ENCODE measurements around the gene LYPD1. TPM values are rescaled to one million over a fixed set of nuclear protein-coding genes. Genes with fewer than 3 reads are reported as not detected.

LYPD1 gene
- total and polyA plus RNA-seq, 2 of the 4 experiments (the other 2 are of a cell fraction): 66.1 to 87.6 TPM

- H3K27ac ChIP-seq (ENCODE audit: insufficient read depth, low read length): no peak overlapping the region
- CTCF ChIA-PET: no interaction called here
These were observed 13.6 kb downstream of the LYPD1 start for GRCh38 chr2:132656266-132656975.

More at GRCh38 chr2:132656266-132656975, 13.6 kb downstream of the LYPD1 start:
- no CpG with 5 or more reads among the region's 7 CpGs for WGBS, 2 experiments (ENCODE audit: extremely low coverage in 2 of 2, insufficient read length in 1 of 2)
- Histone ChIP-seq H3K27me3 (ENCODE audit: control insufficient read depth, insufficient read depth, low read length) (no peaks in the 10 kb centered on the region), H4K8ac (ENCODE audit: low read depth in 2 of 2, low read length in 2 of 2) (0 out of 4 replicates have a peak overlapping the region, but pooled peaks of 1 of the 2 experiments have one; percentile 27), H3K9me1 (ENCODE audit: insufficient read depth, low read length) (peaks cover 29% of the 10 kb centered on the region), H2BK120ac (ENCODE audit: low read depth, low read length) (peak overlapping the region; percentile 32), H2BK20ac (ENCODE audit: low read depth, low read length) (no peak overlapping the region), H3K9me3 (ENCODE audit: control insufficient read depth, insufficient read depth, low read length) (no peaks in the 10 kb centered on the region), H4K20me1 (ENCODE audit: insufficient read depth, low read length) (no peaks in the 10 kb centered on the region), H4K91ac (ENCODE audit: insufficient read depth, low read depth, low read length) (peak overlapping the region; percentile 14; the same call in 1 of the 2 replicates), H3K14ac (replicated peaks; ENCODE audit: low read depth, low read length) (0 out of 2 replicates have a peak overlapping the region, but pooled peaks have one; percentile 7), H3K36me3 (ENCODE audit: control insufficient read depth, insufficient read depth, low read length) (peaks cover 13% of the 10 kb centered on the region; the same call in 1 of the 2 replicates), H3K4me3 (ENCODE audit: insufficient read depth, low read depth, low read length) (no peak overlapping the region; the same call in 1 of the 2 replicates), H2BK15ac (ENCODE audit: low read depth, low read length) (peak overlapping the region; percentile 31; the same call in 1 of the 3 replicates), H2AFZ (replicated peaks; ENCODE audit: low read length, poor library complexity) (no peak overlapping the region), H3K79me1 (ENCODE audit: low read depth in 1 of 2, low read length in 2 of 2) (peaks cover 17 to 84% of the 10 kb centered on the region in 2 experiments), H2AK5ac (ENCODE audit: low read depth, low read length) (no peak overlapping the region), H3K4me2 (ENCODE audit: low read depth, low read length) (peak overlapping the region; percentile 83), H3K9ac (ENCODE audit: low read depth, low read length) (peak overlapping the region; percentile 30; the same call in 1 of the 2 replicates), H2AK9ac (replicated peaks; ENCODE audit: low read depth, low read length, poor library complexity) (no peak overlapping the region), H3K18ac (ENCODE audit: low read depth, low read length) (peak overlapping the region; percentile 35; the same call in 1 of the 2 replicates), H3K4me1 (ENCODE audit: control insufficient read depth, insufficient read depth, low read length) (peaks cover 20% of the 10 kb centered on the region), H3K23ac (ENCODE audit: low read depth, low read length) (peak overlapping the region; percentile 62; the same call in 1 of the 2 replicates), H4K5ac (ENCODE audit: low read depth, low read length) (peak overlapping the region; percentile 54; the same call in 1 of the 2 replicates), H3K4ac (ENCODE audit: low read depth, low read length) (no peak overlapping the region), H3K56ac (ENCODE audit: extremely low read depth, insufficient read depth, low read length) (no peak overlapping the region), H2BK5ac (ENCODE audit: low read depth, low read length, poor library complexity, severe bottlenecking) (peak overlapping the region; percentile 30)
- in situ Hi-C loops (cut with MboI; ENCODE audit: low sequenced_read_pairs): loop anchor here (25.0 kb wide), 2 partner anchors 906 to 1181 kb away; partner anchors contain the start of gene NCKAP5
- BruUV-seq (replicated peaks): no TSS peak
- dilution Hi-C loops (cut with HindIII; ENCODE audit: low sequenced_read_pairs, unreplicated experiment): no loop called here
- POLR2A ChIA-PET (ENCODE audit: unreplicated experiment): no interaction called here
- DNase-seq: peak; percentile 48
- TF ChIP-seq CEBPB (IDR thresholded peaks at IDR 0.05; ENCODE audit: low read depth, low read length) (no peak), NFE2L2 (IDR thresholded peaks at IDR 0.05; ENCODE audit: low read depth, low read length) (no peak), SMC3 (IDR thresholded peaks at IDR 0.05; ENCODE audit: low read depth, low read length) (no peak), ELK1 (IDR thresholded peaks at IDR 0.05; ENCODE audit: borderline replicate concordance, low read depth, low read length) (no peak), CHD1 (IDR thresholded peaks at IDR 0.05; ENCODE audit: low read depth, low read length) (no peak), BHLHE40 (IDR thresholded peaks at IDR 0.05; ENCODE audit: low read depth, low read length) (no peak), MAFK (IDR thresholded peaks at IDR 0.05; ENCODE audit: low read depth, low read length) (no peak), MXI1 (IDR thresholded peaks at IDR 0.05; ENCODE audit: borderline replicate concordance, low read depth, low read length) (no peak), POLR2A (IDR thresholded peaks at IDR 0.05; ENCODE audit: low read depth, low read length) (no peak), RCOR1 (IDR thresholded peaks at IDR 0.05; ENCODE audit: insufficient replicate concordance, low read length) (no peak), RAD21 (IDR thresholded peaks at IDR 0.05; ENCODE audit: low read length) (no peak)
- TF ChIP-seq, protein P1, sequence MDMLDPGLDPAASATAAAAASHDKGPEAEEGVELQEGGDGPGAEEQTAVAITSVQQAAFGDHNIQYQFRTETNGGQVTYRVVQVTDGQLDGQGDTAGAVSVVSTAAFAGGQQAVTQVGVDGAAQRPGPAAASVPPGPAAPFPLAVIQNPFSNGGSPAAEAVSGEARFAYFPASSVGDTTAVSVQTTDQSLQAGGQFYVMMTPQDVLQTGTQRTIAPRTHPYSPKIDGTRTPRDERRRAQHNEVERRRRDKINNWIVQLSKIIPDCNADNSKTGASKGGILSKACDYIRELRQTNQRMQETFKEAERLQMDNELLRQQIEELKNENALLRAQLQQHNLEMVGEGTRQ (IDR thresholded peaks at IDR 0.05; ENCODE audit: low read depth, low read length): no peak
- intact Hi-C loops (cut with micrococcal nuclease): no loop called here
- peak; percentile 52 for ATAC-seq (ENCODE audit: low read depth)

Measured in IMR-90 (cell line).